ENCODE measurements around the gene GPX2. TPM values are rescaled to one million over a fixed set of nuclear protein-coding genes. Genes with fewer than 3 reads are reported as not detected.

Gene GPX2
- total and polyA plus RNA-seq, 2 experiments from 2014 or later: not detected

GRCh38 chr14:64891839-64892375 lies 50.6 kb downstream of the GPX2 start:
- Histone ChIP-seq H4K20me1 (ENCODE audit: insufficient read depth) (no peaks in the 10 kb centered on the region), H3K27ac (no peak overlapping the region), H3K9ac (no peak overlapping the region), H2AFZ (no peak overlapping the region), H3K4me2 (ENCODE audit: unreplicated experiment) (no peak overlapping the region), H3K9me3 (ENCODE audit: low read depth) (no peaks in the 10 kb centered on the region), H3K27me3 (replicated peaks; ENCODE audit: insufficient read depth) (peaks cover 34% of the 10 kb centered on the region), H3K4me3 (no peak overlapping the region), H3K36me3 (ENCODE audit: low read depth) (no peaks in the 10 kb centered on the region), H3K9me2 (ENCODE audit: insufficient read depth) (no peaks in the 10 kb centered on the region), H3K4me1 (ENCODE audit: insufficient read depth) (no peaks in the 10 kb centered on the region), H3K79me2 (ENCODE audit: insufficient read depth) (no peaks in the 10 kb centered on the region), H3F3A (ENCODE audit: insufficient read depth) (no peaks in the 10 kb centered on the region)
- 46 to 52% methylated on average over 2 of the region's 2 CpGs for WGBS, 2 experiments (ENCODE audit: low coverage in 1 of 2, low lambda C conversion rate in 2 of 2, missing lambda C conversion rate in 2 of 2)
- in situ Hi-C loops (cut with MboI): no loop called here
- DNase-seq: peak; percentile 82
- TF ChIP-seq EZH2 (IDR thresholded peaks at IDR 0.05; ENCODE audit: insufficient read depth, poor library complexity, severe bottlenecking) (no peak), EZH2phosphoT487 (IDR thresholded peaks at IDR 0.05; ENCODE audit: insufficient read depth, low read depth) (no peak)

- Histone ChIP-seq H2AFZ (no peak overlapping the region), H3K9ac (no peak overlapping the region), H3K27me3 (replicated peaks; ENCODE audit: insufficient read depth) (peaks cover 37% of the 10 kb centered on the region), H3K4me1 (ENCODE audit: insufficient read depth) (no peaks in the 10 kb centered on the region), H3K36me3 (ENCODE audit: low read depth) (no peaks in the 10 kb centered on the region), H3K4me2 (ENCODE audit: unreplicated experiment) (no peak overlapping the region), H3K27ac (no peak overlapping the region), H3K9me2 (ENCODE audit: insufficient read depth) (no peaks in the 10 kb centered on the region), H4K20me1 (ENCODE audit: insufficient read depth) (no peaks in the 10 kb centered on the region), H3K9me3 (ENCODE audit: low read depth) (no peaks in the 10 kb centered on the region), H3K79me2 (ENCODE audit: insufficient read depth) (no peaks in the 10 kb centered on the region), H3K4me3 (no peak overlapping the region), H3F3A (ENCODE audit: insufficient read depth) (no peaks in the 10 kb centered on the region)
- no peak for DNase-seq
- in situ Hi-C loops (cut with MboI): no loop called here
- WGBS, 2 experiments (ENCODE audit: low coverage in 1 of 2, low lambda C conversion rate in 2 of 2, missing lambda C conversion rate in 2 of 2): 63 to 66% methylated on average over 4 of the region's 4 CpGs
- no peak for TF ChIP-seq EZH2phosphoT487 (IDR thresholded peaks at IDR 0.05; ENCODE audit: insufficient read depth, low read depth)
- no peak for TF ChIP-seq EZH2 (IDR thresholded peaks at IDR 0.05; ENCODE audit: insufficient read depth, poor library complexity, severe bottlenecking)
Observed at GRCh38 chr14:64891173-64891838, 51.2 kb downstream of the GPX2 start.

- H3K36me3 ChIP-seq (ENCODE audit: low read depth): no peaks in the 10 kb centered on the region
- H4K20me1 ChIP-seq (ENCODE audit: insufficient read depth): no peaks in the 10 kb centered on the region
- DNase-seq: no peak
- in situ Hi-C loops (cut with MboI): loop anchor here (10.0 kb wide), 1 partner anchor 215 kb away; no protein-coding TSS in a partner anchor
- H3K27ac ChIP-seq: no peak overlapping the region
- no peaks in the 10 kb centered on the region for H3K79me2 ChIP-seq (ENCODE audit: insufficient read depth)
- H3F3A ChIP-seq (ENCODE audit: insufficient read depth): no peaks in the 10 kb centered on the region
- 77 to 78% methylated on average over 6 of the region's 6 CpGs for WGBS, 2 experiments (ENCODE audit: low coverage in 1 of 2, low lambda C conversion rate in 2 of 2, missing lambda C conversion rate in 2 of 2)
- H3K9ac ChIP-seq: no peak overlapping the region
- TF ChIP-seq EZH2phosphoT487 (IDR thresholded peaks at IDR 0.05; ENCODE audit: insufficient read depth, low read depth) (no peak), EZH2 (IDR thresholded peaks at IDR 0.05; ENCODE audit: insufficient read depth, poor library complexity, severe bottlenecking) (no peak)
- no peak overlapping the region for H2AFZ ChIP-seq
- H3K4me3 ChIP-seq: no peak overlapping the region
- no peaks in the 10 kb centered on the region for H3K9me3 ChIP-seq (ENCODE audit: low read depth)
- H3K9me2 ChIP-seq (ENCODE audit: insufficient read depth): no peaks in the 10 kb centered on the region
- H3K4me2 ChIP-seq (ENCODE audit: unreplicated experiment): no peak overlapping the region
- H3K4me1 ChIP-seq (ENCODE audit: insufficient read depth): no peaks in the 10 kb centered on the region
- H3K27me3 ChIP-seq (replicated peaks; ENCODE audit: insufficient read depth): peaks cover 53% of the 10 kb centered on the region
Observed at GRCh38 chr14:64889352-64889751, 53.2 kb downstream of the GPX2 start.

Small RNA genes lying within 50 kb of the gene (small RNA-seq; reads per million reads assigned to genes)
- gene RPPH1-2P (ENCODE audit: low read depth, low replicate concordance): not detected

Other genes starting within 250 kb of the GPX2 start
- 4.6 and 6.9 TPM in 2 replicates for gene PLEKHG3, start 238.3 kb downstream of the GPX2 start, total RNA-seq (2014; rRNA removed; shearing (Covaris generic))
- 2.1 and 2.4 TPM in 2 replicates for gene PLEKHG3, start 238.3 kb downstream of the GPX2 start, polyA plus RNA-seq (2016; fragmentation: Nextera tagmentation; extraction: Ambion mirVana)
- gene SPTB, start 62.8 kb downstream of the GPX2 start, total RNA-seq (2014; rRNA removed; shearing (Covaris generic)): 0.11 and 0.51 TPM in 2 replicates
- gene SPTB, start 62.8 kb downstream of the GPX2 start, polyA plus RNA-seq (2016; fragmentation: Nextera tagmentation; extraction: Ambion mirVana): 0.06 TPM in 1 of 2 replicates, not detected in the other
- 69.1 and 74.5 TPM in 2 replicates for gene CHURC1, start 28.3 kb downstream of the GPX2 start, total RNA-seq (2014; rRNA removed; shearing (Covaris generic))
- gene CHURC1, start 28.3 kb downstream of the GPX2 start, polyA plus RNA-seq (2016; fragmentation: Nextera tagmentation; extraction: Ambion mirVana): 152 and 162 TPM in 2 replicates
- gene RAB15, start 29.6 kb upstream of the GPX2 start, total RNA-seq (2014; rRNA removed; shearing (Covaris generic)): 3.5 and 4.3 TPM in 2 replicates
- gene RAB15, start 29.6 kb upstream of the GPX2 start, polyA plus RNA-seq (2016; fragmentation: Nextera tagmentation; extraction: Ambion mirVana): 2.0 and 2.8 TPM in 2 replicates
- 12.1 and 15.5 TPM in 2 replicates for gene FNTB, start 44.1 kb upstream of the GPX2 start, total RNA-seq (2014; rRNA removed; shearing (Covaris generic))
- gene FNTB, start 44.1 kb upstream of the GPX2 start, polyA plus RNA-seq (2016; fragmentation: Nextera tagmentation; extraction: Ambion mirVana): 19.5 and 23.7 TPM in 2 replicates
- 41.1 and 44.5 TPM in 2 replicates for gene MAX, start 159.8 kb upstream of the GPX2 start, total RNA-seq (2014; rRNA removed; shearing (Covaris generic))
- 52.8 and 52.9 TPM in 2 replicates for gene MAX, start 159.8 kb upstream of the GPX2 start, polyA plus RNA-seq (2016; fragmentation: Nextera tagmentation; extraction: Ambion mirVana)

All from GM23248 (cell line).